H1 (cell line): ENCODE measurements around the gene CHST8. TPM values are rescaled to one million over a fixed set of nuclear protein-coding genes. Genes with fewer than 3 reads are reported as not detected.

Experiments
- CTCF ChIA-PET: fragments of 300-600 bp; sonication (Branson Sonifier 250); formaldehyde crosslinking; loops from one replicate; lab custom pipeline; 2021; ENCODE audit not compliant: partially characterized antibody; lab: Charles Lee
- POLR2A ChIA-PET: fragments of 300-600 bp; sonication (Branson Sonifier 250); formaldehyde crosslinking; loops from one replicate; lab custom pipeline; 2021; ENCODE audit warnings: inconsistent platforms; ENCODE audit not compliant: partially characterized antibody; lab: Charles Lee
- DNase-seq, 2 experiments: peaks; one replicate each; pipeline versions ENCODE4 v3.0.0 to v3.0.0-alpha.2; 2010 to 2022; ENCODE audit warnings: low spot score in 2 of 2, low read depth in 1 of 2, mixed read lengths in 1 of 2
- FAIRE-seq: peaks from 2 replicates; lab custom pipeline; 2011; peaks lifted over from hg19 to GRCh38; lab: Jason Lieb, UNC
- H2AFZ ChIP-seq: 2 replicates; pipeline ENCODE4 v1.8.1; 2012; ENCODE audit warnings: low read length, inconsistent platforms
- H2AK5ac ChIP-seq: 2 replicates; pipeline ENCODE4 v1.6.1; 2013; ENCODE audit warnings: low read depth, low read length
- H2BK120ac ChIP-seq: replicated peaks from 2 replicates; pipeline ENCODE3; 2013; ENCODE audit warnings: low read depth, low read length, inconsistent platforms
- H2BK12ac ChIP-seq: 2 replicates; pipeline ENCODE4 v1.6.1; 2013; ENCODE audit warnings: low read depth, low read length
- H2BK15ac ChIP-seq: 2 replicates; pipeline ENCODE4 v1.6.1; 2013; ENCODE audit warnings: low read length
- H2BK20ac ChIP-seq: 2 replicates; pipeline ENCODE4 v1.6.1; 2013; ENCODE audit warnings: low read length
- H2BK5ac ChIP-seq: 2 replicates; pipeline ENCODE4 v1.6.1; 2013; ENCODE audit warnings: low read depth, low read length
- H3K14ac ChIP-seq: 2 replicates; pipeline ENCODE4 v1.6.1; 2013; ENCODE audit warnings: inconsistent platforms; ENCODE audit not compliant: insufficient read length
- H3K18ac ChIP-seq: 2 replicates; pipeline ENCODE4 v1.6.1; 2013; ENCODE audit warnings: low read length; ENCODE audit errors: extremely low read depth
- H3K23ac ChIP-seq: 2 replicates; pipeline ENCODE4 v1.6.1; 2013; ENCODE audit warnings: inconsistent platforms; ENCODE audit not compliant: insufficient read length
- H3K23me2 ChIP-seq: 2 replicates; pipeline ENCODE4 v1.6.1; 2013; ENCODE audit warnings: low read depth, low read length
- H3K27ac ChIP-seq: 2 replicates; pipeline ENCODE4 v1.6.1; 2011; ENCODE audit warnings: low read depth, low read length, inconsistent platforms
- H3K27me3 ChIP-seq, 4 experiments: replicated peaks in 1 of 4; 1 replicate in 1 of 4; 2 replicates in 3 of 4; pipeline versions ENCODE4 v1.6.1 to v1.8.1; 2011 to 2013; ENCODE audit warnings: low read length in 3 of 4, mild to moderate bottlenecking in 3 of 4, inconsistent platforms in 2 of 4, mixed read lengths in 2 of 4, moderate library complexity in 1 of 4; ENCODE audit not compliant: control insufficient read depth in 3 of 4, insufficient read depth in 3 of 4; ENCODE audit errors: extremely low read depth in 1 of 4
- H3K36me3 ChIP-seq, 4 experiments: 2 replicates each; pipeline versions ENCODE4 v1.6.1 to v1.8.1; 2011 to 2013; ENCODE audit warnings: mild to moderate bottlenecking in 4 of 4, low read length in 3 of 4, moderate library complexity in 2 of 4, control low read depth in 1 of 4, inconsistent platforms in 1 of 4; ENCODE audit not compliant: insufficient read depth in 4 of 4, control insufficient read depth in 2 of 4
- H3K4ac ChIP-seq: replicated peaks from 2 replicates; pipeline ENCODE3; 2013; ENCODE audit warnings: low read length, low read depth, mixed read lengths, inconsistent platforms; ENCODE audit not compliant: insufficient read length
- H3K4me1 ChIP-seq, 4 experiments: replicated peaks in 1 of 4; 1 replicate in 1 of 4; 2 replicates in 3 of 4; pipeline versions ENCODE4 v1.6.1 to v1.8.1; 2011 to 2013; ENCODE audit warnings: low read length in 3 of 4, inconsistent platforms in 2 of 4, mixed read lengths in 1 of 4; ENCODE audit not compliant: insufficient read depth in 4 of 4, control insufficient read depth in 3 of 4
- H3K4me2 ChIP-seq, 2 experiments: 2 replicates each; pipeline versions ENCODE4 v1.6.1 to v1.8.1; 2011 to 2013; ENCODE audit warnings: low read depth in 2 of 2, low read length in 2 of 2, control low read depth in 1 of 2, inconsistent platforms in 1 of 2, mild to moderate bottlenecking in 1 of 2; ENCODE audit not compliant: insufficient read depth in 1 of 2
- H3K4me3 ChIP-seq, 4 experiments: fragments of 200-600, 300-600 bp in 1 of 4; sonication (generic), shearing (Covaris generic), sonication (Bioruptor Twin) in 1 of 4; 2 replicates each; pipeline versions ENCODE4 v1.5.1 to v1.8.1; 2011 to 2016; ENCODE audit warnings: low read length in 4 of 4, low read depth in 3 of 4, control low read depth in 2 of 4, inconsistent platforms in 2 of 4, mild to moderate bottlenecking in 2 of 4, mixed read lengths in 1 of 4, moderate library complexity in 1 of 4; ENCODE audit not compliant: insufficient read depth in 2 of 4; ENCODE audit errors: extremely low read depth in 1 of 4
- H3K56ac ChIP-seq: replicated peaks from 2 replicates; pipeline ENCODE3; 2013; ENCODE audit warnings: low read depth, mild to moderate bottlenecking, mixed read lengths, low read length, inconsistent platforms; ENCODE audit not compliant: insufficient read length
- H3K79me1 ChIP-seq: 2 replicates; pipeline ENCODE4 v1.6.1; 2013; ENCODE audit warnings: low read depth, low read length, control low read depth
- H3K79me2 ChIP-seq, 2 experiments: 2 replicates each; pipeline versions ENCODE4 v1.6.1 to v1.8.1; 2012 to 2013; ENCODE audit warnings: low read length in 2 of 2, mild to moderate bottlenecking in 2 of 2, inconsistent platforms in 1 of 2; ENCODE audit not compliant: insufficient read depth in 2 of 2, control insufficient read depth in 1 of 2
- H3K9ac ChIP-seq, 4 experiments: replicated peaks in 1 of 4; 1 replicate in 1 of 4; 2 replicates in 3 of 4; pipeline versions ENCODE4 v1.6.1 to v1.8.1; 2011 to 2013; ENCODE audit warnings: low read depth in 3 of 4, low read length in 3 of 4, control low read depth in 2 of 4, mild to moderate bottlenecking in 2 of 4, moderate library complexity in 2 of 4, inconsistent platforms in 1 of 4; ENCODE audit errors: extremely low read depth in 1 of 4
- H3K9me3 ChIP-seq, 2 experiments: 2 replicates each; pipeline versions ENCODE4 v1.6.1 to v1.8.1; 2012 to 2013; ENCODE audit warnings: mild to moderate bottlenecking in 2 of 2, moderate library complexity in 2 of 2, control low read depth in 1 of 2, inconsistent platforms in 1 of 2, low read depth in 1 of 2, low read length in 1 of 2, mixed read lengths in 1 of 2; ENCODE audit not compliant: insufficient read depth in 2 of 2
- H4K20me1 ChIP-seq, 2 experiments: replicated peaks in 1 of 2; 2 replicates each; pipeline versions ENCODE3 to v1.8.1; 2011 to 2013; ENCODE audit warnings: inconsistent platforms in 2 of 2, low read length in 2 of 2, mild to moderate bottlenecking in 1 of 2; ENCODE audit not compliant: insufficient read depth in 2 of 2, control insufficient read depth in 1 of 2
- H4K5ac ChIP-seq: 2 replicates; pipeline ENCODE4 v1.6.1; 2013; ENCODE audit warnings: low read length, low read depth, mixed read lengths, inconsistent platforms; ENCODE audit not compliant: insufficient read length
- H4K8ac ChIP-seq: 2 replicates; pipeline ENCODE4 v1.8.0; 2013; ENCODE audit warnings: mild to moderate bottlenecking, moderate library complexity, low read length, inconsistent platforms; ENCODE audit not compliant: insufficient read depth; ENCODE audit errors: extremely low read depth
- H4K91ac ChIP-seq: replicated peaks from 2 replicates; pipeline ENCODE3; 2013; ENCODE audit warnings: low read length, mixed read lengths, inconsistent platforms; ENCODE audit not compliant: insufficient read length
- BCL11A ChIP-seq, 2 experiments: IDR thresholded peaks; one replicate each; pipeline ENCODE4 v1.6.1; 2011; ENCODE audit warnings: low read depth in 2 of 2, low read length in 2 of 2, mild to moderate bottlenecking in 2 of 2
- EP300 ChIP-seq, 2 experiments: IDR thresholded peaks; 1 replicate in 1 of 2; 2 replicates in 1 of 2; pipeline ENCODE4 v1.6.1; 2011 to 2012; ENCODE audit warnings: low read depth in 2 of 2, low read length in 2 of 2, mild to moderate bottlenecking in 2 of 2, borderline replicate concordance in 1 of 2, inconsistent platforms in 1 of 2, moderate library complexity in 1 of 2
- EZH2 ChIP-seq: fragments of 200-600 bp; sonication (generic); IDR thresholded peaks from 2 replicates; pipeline ENCODE4 v1.7.1; 2012; ENCODE audit warnings: low read depth, mild to moderate bottlenecking, moderate library complexity, low read length, inconsistent platforms; ENCODE audit not compliant: severe bottlenecking
- PHF8 ChIP-seq: fragments of 200-600 bp; sonication (generic); conservative IDR thresholded peaks from 2 replicates; pipeline ENCODE4 v1.7.1; 2012; ENCODE audit warnings: low read depth, mild to moderate bottlenecking, inconsistent platforms, low read length, moderate library complexity
- RAD21 ChIP-seq, 2 experiments: IDR thresholded peaks in 1 of 2; conservative IDR thresholded peaks in 1 of 2; 2 replicates each; pipeline ENCODE4 v1.6.1; 2011; ENCODE audit warnings: low read depth in 2 of 2, low read length in 2 of 2, improper control_type of control experiment in 1 of 2, inconsistent platforms in 1 of 2, mild to moderate bottlenecking in 1 of 2, moderate library complexity in 1 of 2
- RXRA ChIP-seq: IDR thresholded peaks from 2 replicates; pipeline ENCODE4 v1.6.1; 2011; ENCODE audit warnings: low read depth, mild to moderate bottlenecking, low read length, moderate library complexity; ENCODE audit not compliant: insufficient read depth
- SRF ChIP-seq: IDR thresholded peaks from 2 replicates; pipeline ENCODE4 v1.6.1; 2011; ENCODE audit warnings: mild to moderate bottlenecking, low read depth, low read length, moderate library complexity
- WGBS, 2 experiments: shearing (Covaris generic) in 1 of 2; methylation state at CpG; one replicate each; pipeline versions ENCODE4 v1.1.6 to v1.1.7; 2013 to 2015; ENCODE audit warnings: low lambda C conversion rate in 2 of 2, mixed read lengths in 2 of 2, inconsistent platforms in 1 of 2, low coverage in 1 of 2, missing lambda C conversion rate in 1 of 2; ENCODE audit not compliant: insufficient replicate concordance in 2 of 2, insufficient coverage in 1 of 2, insufficient read length in 1 of 2; ENCODE audit errors: extremely low coverage in 1 of 2, missing lambda C conversion rate in 1 of 2; 5-methylcytosine and 5-hydroxymethylcytosine counted together
- polyA plus RNA-seq, 7 experiments: library from polyadenylated mRNA; depleted of rRNA in 3 of 7; stranded (reverse) in 5 of 7; unstranded in 2 of 7; fragments of >200 nt in 5 of 7; fragments of 200-250 nt in 2 of 7; gene quantifications; 1 replicate in 5 of 7; 2 replicates in 1 of 7; 4 replicates in 1 of 7; pipeline versions ENCODE4 v1.2.1 to v1.2.3, GENCODE V29; 2011 to 2013; ENCODE audit warnings: missing spikeins in 2 of 7, mixed read lengths in 2 of 7
- total RNA-seq: library from RNA; stranded (reverse); fragmentation: NEBNext Ultra II Directional; extraction: Animal tissue kit (Norgen Biotek cat#: 25700); gene quantifications from 2 replicates; pipeline ENCODE4 v1.2.1, GENCODE V29; 2021

The CHST8 gene
- total and polyA plus RNA-seq, 2 of the 8 experiments (the other 6 are each of a cell fraction or from before 2014, with no cell fraction given) = 10.8 to 28.2 TPM

DNA sequence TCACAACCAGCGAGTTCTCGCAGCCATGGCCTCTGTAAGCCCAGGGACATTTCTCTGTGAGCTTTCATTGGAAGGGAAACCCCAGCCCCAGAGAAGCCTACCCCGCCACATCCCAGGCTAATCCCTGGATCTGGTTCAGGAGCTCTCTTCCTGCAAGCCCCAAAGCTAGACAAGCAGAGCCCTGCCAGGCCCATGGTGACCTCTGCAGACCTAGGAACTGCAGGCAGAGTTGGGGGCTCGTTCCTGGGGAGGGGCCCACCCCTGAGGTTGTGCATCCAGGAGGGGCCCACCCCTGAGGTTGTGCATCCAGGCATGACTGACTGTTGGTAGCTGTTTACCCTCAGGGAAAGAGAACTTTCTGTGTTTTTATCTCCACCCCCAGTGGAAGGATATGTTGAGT is 196.7 kb downstream of the CHST8 start:
- POLR2A ChIA-PET = interaction anchor here (1.4 to 3.9 kb wide), 6 partner anchors 13 to 87 kb away, joined by 4 to 40 read pairs (median 6); partner anchors contain the start of gene KCTD15
- no peak overlapping the region for H2BK5ac ChIP-seq

More for the DNA sequence above, 196.7 kb downstream of the CHST8 start:
- Histone ChIP-seq H3K27ac (no peak overlapping the region), H3K14ac (no peak overlapping the region), H2AFZ (no peak overlapping the region), H3K9ac (no peak overlapping the region), H2BK20ac (no peak overlapping the region), H3K4me3 (no peak overlapping the region), H4K5ac (no peak overlapping the region), H2BK12ac (no peak overlapping the region), H3K27me3 (peaks cover 0 to 7% (median 4%) of the 10 kb centered on the region in 4 experiments; a peak in 5 of 7 replicates), H3K36me3 (no peaks in the 10 kb centered on the region), H3K4me2 (no peak overlapping the region), H2BK15ac (no peak overlapping the region), H3K4ac (no peak overlapping the region), H3K18ac (no peak overlapping the region; the same call in 1 of the 2 replicates), H3K79me1 (no peaks in the 10 kb centered on the region; the same call in 1 of the 2 replicates), H3K79me2 (no peaks in the 10 kb centered on the region), H2AK5ac (no peak overlapping the region), H3K9me3 (no peaks in the 10 kb centered on the region), H4K8ac (no peak overlapping the region; the same call in 1 of the 2 replicates), H3K23ac (no peak overlapping the region), H3K23me2 (peaks cover 10% of the 10 kb centered on the region; the same call in 1 of the 2 replicates), H3K4me1 (peaks cover 0 to 12% (median 7%) of the 10 kb centered on the region in 4 experiments; a peak in 6 of 7 replicates), H3K56ac (no peak overlapping the region), H2BK120ac (no peak overlapping the region), H4K91ac (no peak overlapping the region), H4K20me1 (peaks cover 1 to 2% of the 10 kb centered on the region in 2 experiments)
- CTCF ChIA-PET = interaction anchor here (0.7 to 3.0 kb wide), 9 partner anchors 8 to 278 kb away, joined by 3 to 17 read pairs (median 3); no protein-coding TSS in a partner anchor
- WGBS, 2 experiments = 91% methylated on average over 4 of the region's 4 CpGs; no CpG with 5 or more reads in 1 of the 2 experiments
- TF ChIP-seq EP300 (IDR thresholded peaks at IDR 0.05; ENCODE audit: borderline replicate concordance in 1 of 2, low read depth in 2 of 2, low read length in 2 of 2) (no peak), RXRA (no peak), BCL11A (IDR thresholded peaks at IDR 0.05; ENCODE audit: low read depth in 2 of 2, low read length in 2 of 2) (no peak), EZH2 (no peak), PHF8 (no peak), SRF (no peak), RAD21 (IDR thresholded peaks at IDR 0.05 in 1 of 2, conservative IDR thresholded peaks at IDR 0.05 in 1 of 2; ENCODE audit: low read depth in 2 of 2, low read length in 2 of 2) (no peak)
- FAIRE-seq = no peak
- no peak for DNase-seq
